HEK293T (cell line): Measurements from ENCODE around the gene LTBR.

Experiments
- ARNT ChIP-seq: fragments of 450-650 bp; IDR thresholded peaks from 2 replicates; pipeline ENCODE4 v1.6.1; 2017; ENCODE audit warnings: mild to moderate bottlenecking
- BHLHE40 ChIP-seq: fragments of 450-650 bp; IDR thresholded peaks from 2 replicates; pipeline ENCODE4 v1.6.1; 2016; ENCODE audit warnings: mild to moderate bottlenecking, moderate library complexity, borderline replicate concordance
- CTBP1 ChIP-seq: fragments of 450-650 bp; IDR thresholded peaks from 2 replicates; pipeline ENCODE4 v1.6.1; 2016; ENCODE audit warnings: borderline replicate concordance
- FOXA1 ChIP-seq: fragments of 450-650 bp; IDR thresholded peaks from 2 replicates; pipeline ENCODE4 v1.6.1; 2016; ENCODE audit warnings: mild to moderate bottlenecking
- FOXM1 ChIP-seq: fragments of 450-650 bp; IDR thresholded peaks from 2 replicates; pipeline ENCODE4 v1.6.1; 2017; ENCODE audit warnings: mild to moderate bottlenecking, borderline replicate concordance
- L3MBTL2 ChIP-seq: fragments of 450-650 bp; conservative IDR thresholded peaks from 2 replicates; pipeline ENCODE4 v1.6.1; 2016; ENCODE audit warnings: mild to moderate bottlenecking
- SP1 ChIP-seq: fragments of 450-650 bp; IDR thresholded peaks from 2 replicates; pipeline ENCODE4 v1.6.1; 2017
- SUZ12 ChIP-seq: fragments of 450-650 bp; IDR thresholded peaks from 2 replicates; pipeline ENCODE4 v1.6.1; 2016; ENCODE audit warnings: mild to moderate bottlenecking
- TARDBP ChIP-seq: fragments of 450-650 bp; IDR thresholded peaks from 2 replicates; pipeline ENCODE4 v1.6.1; 2016
- ZNF384 ChIP-seq: fragments of 450-650 bp; IDR thresholded peaks from 2 replicates; pipeline ENCODE4 v1.6.1; 2016

GRCh38 chr12:6386491-6386890, 2.5 kb downstream of the LTBR start:
- TF ChIP-seq FOXM1, result no peak
- no peak for TF ChIP-seq SUZ12
- no peak for TF ChIP-seq TARDBP
- no peak for TF ChIP-seq SP1
- no peak for TF ChIP-seq ARNT
- TF ChIP-seq BHLHE40, result no peak
- no peak for TF ChIP-seq ZNF384
- no peak for TF ChIP-seq FOXA1
- TF ChIP-seq CTBP1, result no peak
- TF ChIP-seq L3MBTL2, result no peak
